Measurements from ENCODE around the gene DEFB110. TPM values are rescaled to one million over a fixed set of nuclear protein-coding genes. Genes with fewer than 3 reads are reported as not detected.

The DEFB110 gene
- total RNA-seq, 4 donors from 2014 or later = not detected

DNA sequence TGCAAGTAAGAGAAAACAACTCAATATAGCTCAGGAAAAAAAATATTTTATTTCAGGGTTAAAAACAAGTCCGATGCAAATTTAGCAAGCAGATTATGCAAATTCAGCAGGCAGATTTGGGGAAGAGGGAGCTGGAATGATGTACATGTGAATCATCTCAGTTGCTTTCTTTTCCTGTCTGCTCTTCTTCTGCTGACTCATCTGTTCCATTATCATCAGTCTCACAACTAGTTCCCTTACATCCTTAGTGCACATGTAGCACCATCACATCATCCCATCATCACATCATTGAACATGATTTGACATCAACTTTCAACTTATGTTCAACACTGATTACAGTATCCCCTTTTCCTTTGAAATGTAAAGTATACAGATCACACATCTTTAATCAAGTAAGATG lies 40.9 kb downstream of the DEFB110 start:
- Histone ChIP-seq H3K4me1 (no peaks in the 10 kb centered on the region), H3K27me3 (no peaks in the 10 kb centered on the region), H3K9me3 (no peaks in the 10 kb centered on the region), H3K27ac (no peak overlapping the region), H3K36me3 (peaks cover 0 to 2% (median 0%) of the 10 kb centered on the region in 4 donors), H3K4me3 (no peak overlapping the region)
- WGBS, 2 donors (ENCODE audit: low coverage in 1 of 2) = 63 to 71% methylated on average over 1 of the region's 1 CpG
- in situ Hi-C loops (cut with MboI; ENCODE audit: low pct_ligation_motif_present in 1 of 4, low pct_unique_long_range_greater_than_20kb in 1 of 4, low sequenced_read_pairs in 3 of 4) = no loop called here
- DNase-seq = no peak
- intact Hi-C loops (cut with DNase I; ENCODE audit: low total_unique reads) = no loop called here
- TF ChIP-seq POLR2A (IDR thresholded peaks at IDR 0.05) (no peak), EP300 (IDR thresholded peaks at IDR 0.05; ENCODE audit: low read depth) (no peak), POLR2AphosphoS5 (IDR thresholded peaks at IDR 0.05) (no peak)
- TF ChIP-seq, protein P1, sequence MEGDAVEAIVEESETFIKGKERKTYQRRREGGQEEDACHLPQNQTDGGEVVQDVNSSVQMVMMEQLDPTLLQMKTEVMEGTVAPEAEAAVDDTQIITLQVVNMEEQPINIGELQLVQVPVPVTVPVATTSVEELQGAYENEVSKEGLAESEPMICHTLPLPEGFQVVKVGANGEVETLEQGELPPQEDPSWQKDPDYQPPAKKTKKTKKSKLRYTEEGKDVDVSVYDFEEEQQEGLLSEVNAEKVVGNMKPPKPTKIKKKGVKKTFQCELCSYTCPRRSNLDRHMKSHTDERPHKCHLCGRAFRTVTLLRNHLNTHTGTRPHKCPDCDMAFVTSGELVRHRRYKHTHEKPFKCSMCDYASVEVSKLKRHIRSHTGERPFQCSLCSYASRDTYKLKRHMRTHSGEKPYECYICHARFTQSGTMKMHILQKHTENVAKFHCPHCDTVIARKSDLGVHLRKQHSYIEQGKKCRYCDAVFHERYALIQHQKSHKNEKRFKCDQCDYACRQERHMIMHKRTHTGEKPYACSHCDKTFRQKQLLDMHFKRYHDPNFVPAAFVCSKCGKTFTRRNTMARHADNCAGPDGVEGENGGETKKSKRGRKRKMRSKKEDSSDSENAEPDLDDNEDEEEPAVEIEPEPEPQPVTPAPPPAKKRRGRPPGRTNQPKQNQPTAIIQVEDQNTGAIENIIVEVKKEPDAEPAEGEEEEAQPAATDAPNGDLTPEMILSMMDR (IDR thresholded peaks at IDR 0.05) = no peak

DNA sequence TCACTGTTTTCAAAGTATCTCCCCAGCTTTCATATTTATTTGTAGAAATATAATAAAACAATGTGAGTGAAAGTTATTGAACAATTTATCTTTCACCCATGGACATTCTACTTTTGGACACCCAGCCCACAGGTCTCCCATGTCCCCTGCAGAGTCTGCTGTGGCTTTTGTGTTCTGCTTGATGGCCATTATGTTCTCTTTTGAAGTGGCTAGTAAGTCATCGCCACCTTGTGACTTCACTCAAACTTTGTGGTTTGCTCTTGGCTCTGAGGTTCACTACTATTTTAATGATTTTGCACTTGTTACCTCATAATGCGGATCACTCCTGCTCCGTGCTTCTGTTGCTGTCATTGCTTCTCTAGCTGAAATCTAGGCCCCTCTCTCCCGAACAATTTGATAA lies 42.2 kb downstream of the DEFB110 start:
- Histone ChIP-seq H3K9me3 (no peaks in the 10 kb centered on the region), H3K27me3 (no peaks in the 10 kb centered on the region), H3K36me3 (peaks cover 0 to 2% (median 0%) of the 10 kb centered on the region in 4 donors), H3K4me3 (no peak overlapping the region), H3K4me1 (no peaks in the 10 kb centered on the region), H3K27ac (no peak overlapping the region)
- intact Hi-C loops (cut with DNase I; ENCODE audit: low total_unique reads) (loop anchor here (10.0 kb wide), 1 partner anchor 225 kb away; no protein-coding TSS in a partner anchor), in situ Hi-C loops (cut with MboI; ENCODE audit: low pct_ligation_motif_present in 1 of 4, low pct_unique_long_range_greater_than_20kb in 1 of 4, low sequenced_read_pairs in 3 of 4) (no loop called here)
- no peak for TF ChIP-seq EP300 (IDR thresholded peaks at IDR 0.05; ENCODE audit: low read depth)
- TF ChIP-seq POLR2AphosphoS5 (IDR thresholded peaks at IDR 0.05) = no peak
- no peak for TF ChIP-seq POLR2A (IDR thresholded peaks at IDR 0.05)
- TF ChIP-seq, protein P1 (IDR thresholded peaks at IDR 0.05) = no peak
- WGBS, 2 donors (ENCODE audit: low coverage in 1 of 2) = 78 to 81% methylated on average over 4 of the region's 4 CpGs
- no peak for DNase-seq

DNA sequence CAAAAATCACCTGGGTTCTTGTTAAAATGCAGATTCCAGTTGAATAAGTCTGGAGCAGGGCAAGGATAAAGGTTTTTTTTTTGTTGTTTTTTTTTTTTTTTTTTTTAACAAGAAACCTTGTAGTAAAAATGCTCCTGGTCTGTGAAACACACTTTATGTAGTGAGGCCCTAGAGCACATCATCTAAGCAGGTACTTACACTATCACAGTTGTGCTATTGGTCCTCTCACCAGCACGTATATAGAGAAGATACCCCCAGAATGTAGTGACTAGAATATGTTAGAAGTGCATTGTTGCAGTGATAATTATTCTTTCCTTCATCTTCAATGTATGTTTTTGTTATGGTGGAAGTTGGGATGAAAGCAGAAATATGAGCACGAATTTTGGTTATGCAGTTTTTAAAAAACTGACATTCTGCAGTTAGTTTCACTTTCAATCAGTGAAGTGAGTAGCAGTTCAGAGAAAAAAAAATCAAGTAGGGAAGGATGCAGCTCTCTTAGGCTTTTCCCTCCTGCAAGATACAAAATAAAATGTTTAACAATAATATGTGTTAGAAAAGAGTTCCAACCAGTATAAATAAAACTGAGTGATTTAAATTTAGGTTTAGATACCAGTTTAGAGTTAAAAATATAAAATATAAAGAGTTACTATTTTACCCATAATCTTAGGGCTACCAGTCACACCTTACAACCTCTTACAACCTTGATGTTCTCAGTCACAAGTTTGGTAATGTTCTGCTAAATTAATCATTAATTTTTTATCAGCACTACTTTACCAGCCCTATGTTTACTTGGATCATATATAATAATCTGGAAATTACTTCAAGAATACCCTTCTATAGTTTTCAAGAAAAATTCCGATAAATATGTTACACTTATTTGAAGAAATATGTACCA lies 43.2 kb downstream of the DEFB110 start:
- in situ Hi-C loops (cut with MboI; ENCODE audit: low pct_ligation_motif_present in 1 of 4, low pct_unique_long_range_greater_than_20kb in 1 of 4, low sequenced_read_pairs in 3 of 4) = no loop called here
- no peak overlapping the region for H3K27ac ChIP-seq
- intact Hi-C loops (cut with DNase I; ENCODE audit: low total_unique reads) = loop anchor here (10.0 kb wide), 1 partner anchor 226 kb away; no protein-coding TSS in a partner anchor
- peaks cover 0 to 2% (median 0%) of the 10 kb centered on the region in 4 donors for H3K36me3 ChIP-seq
- H3K9me3 ChIP-seq = no peaks in the 10 kb centered on the region
- no peaks in the 10 kb centered on the region for H3K4me1 ChIP-seq
- H3K27me3 ChIP-seq = no peaks in the 10 kb centered on the region
- no peak overlapping the region for H3K4me3 ChIP-seq
- no peak for DNase-seq
- WGBS, 2 donors (ENCODE audit: low coverage in 1 of 2) = 36 to 45% methylated on average over 2 to 3 of the region's 3 CpGs
- no peak for TF ChIP-seq POLR2A (IDR thresholded peaks at IDR 0.05)
- no peak for TF ChIP-seq EP300 (IDR thresholded peaks at IDR 0.05; ENCODE audit: low read depth)
- TF ChIP-seq, protein P1 (IDR thresholded peaks at IDR 0.05) = no peak

DNA sequence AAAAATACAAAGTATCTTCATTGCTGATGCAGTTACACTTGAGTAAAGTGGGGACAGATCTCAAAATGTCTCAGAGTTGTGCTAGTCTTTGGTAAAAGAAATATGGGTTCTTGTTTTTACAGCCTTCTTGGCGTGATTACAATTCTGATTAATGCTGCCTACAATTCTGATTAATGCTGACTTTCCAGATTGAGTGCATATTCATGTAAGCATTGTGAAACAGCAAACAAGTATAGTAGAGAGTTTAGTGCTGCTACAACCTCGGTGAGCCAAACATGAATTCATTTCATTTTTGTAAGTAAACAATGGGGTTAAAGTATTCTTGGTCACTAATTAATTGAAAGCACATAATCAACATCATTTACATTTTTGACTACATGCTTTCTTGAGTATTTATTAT lies 52.2 kb downstream of the DEFB110 start, which contains the start of gene DEFB113:
DEFB113 (minus strand) TSS at position 21 of the 400 bp plus-strand sequence; CDS start at position 21, 0 bp downstream.
- Histone ChIP-seq H3K4me3 (no peak within 1 kb of the TSS), H3K27me3 (no peaks in the 10 kb centered on the region), H3K27ac (no peak within 1 kb of the TSS), H3K36me3 (no peaks in the 10 kb centered on the region), H3K9me3 (no peaks in the 10 kb centered on the region), H3K4me1 (no peaks in the 10 kb centered on the region)
- in situ Hi-C loops (cut with MboI; ENCODE audit: low pct_ligation_motif_present in 1 of 4, low pct_unique_long_range_greater_than_20kb in 1 of 4, low sequenced_read_pairs in 3 of 4) = no loop called here
- WGBS, 2 donors (ENCODE audit: low coverage in 1 of 2) = 43 to 47% methylated on average over 2 of the region's 2 CpGs
- intact Hi-C loops (cut with DNase I; ENCODE audit: low total_unique reads) = loop anchor here (10.0 kb wide), 1 partner anchor 235 kb away; no protein-coding TSS in a partner anchor
- no peak for DNase-seq
- TF ChIP-seq POLR2AphosphoS5 (IDR thresholded peaks at IDR 0.05) (no peak), EP300 (IDR thresholded peaks at IDR 0.05; ENCODE audit: low read depth) (no peak), POLR2A (IDR thresholded peaks at IDR 0.05) (no peak)
- TF ChIP-seq, protein P1 (IDR thresholded peaks at IDR 0.05) = no peak
